Transverse colon (tissue), 4 donors: ENCODE data around the gene ASB16. TPM values are rescaled to one million over a fixed set of nuclear protein-coding genes. Genes with fewer than 3 reads are reported as not detected.
A peak's percentile ranks its signal among the peaks of the same experiment; 100 is the strongest.

Source experiments
- DNase-seq: peaks from one replicate; pipeline ENCODE4 v3.0.0-alpha.2; 2019
- H3K27ac ChIP-seq, 4 donors: fragments of 200-600 bp; sonication (generic); 2 replicates each; pipeline ENCODE4 v1.5.1; 2016 to 2018; ENCODE audit warnings: inconsistent platforms in 4 of 4
- H3K27me3 ChIP-seq: fragments of 200-600 bp; sonication (generic); 2 replicates; pipeline ENCODE4 v1.5.1; 2017; ENCODE audit warnings: inconsistent platforms
- H3K36me3 ChIP-seq, 4 donors: fragments of 200-600 bp; sonication (generic); 2 replicates each; pipeline ENCODE4 v1.5.1; 2017 to 2019; ENCODE audit warnings: inconsistent platforms in 4 of 4
- H3K4me1 ChIP-seq, 4 donors: fragments of 200-600 bp; sonication (generic); 2 replicates each; pipeline ENCODE4 v1.5.1; 2017 to 2020; ENCODE audit warnings: inconsistent platforms in 4 of 4
- H3K4me3 ChIP-seq, 4 donors: fragments of 200-600 bp; sonication (generic); 1 replicate in 1 of 4; 2 replicates in 3 of 4; pipeline versions ENCODE4 v1.5.1 to v1.6.1; 2017 to 2019; ENCODE audit warnings: inconsistent platforms in 4 of 4
- H3K9me3 ChIP-seq, 2 donors: fragments of 200-600 bp; sonication (generic); 2 replicates each; pipeline ENCODE4 v1.5.1; 2017 to 2019; ENCODE audit warnings: inconsistent platforms in 2 of 2
- EP300 ChIP-seq: sonication (generic); formaldehyde crosslinking; IDR thresholded peaks from one replicate; pipeline ENCODE4 v1.6.1; 2017; ENCODE audit warnings: antibody characterized with exemption, low read depth
- POLR2A ChIP-seq: fragments of 450-650 bp; IDR thresholded peaks from one replicate; pipeline ENCODE4 v1.6.1; 2016; ENCODE audit warnings: antibody characterized with exemption, mild to moderate bottlenecking, moderate library complexity
- POLR2AphosphoS5 ChIP-seq, 3 donors: sonication (generic); formaldehyde crosslinking; IDR thresholded peaks; one replicate each; pipeline ENCODE4 v1.6.1; 2016; ENCODE audit warnings: antibody characterized with exemption in 3 of 3
- WGBS, 2 donors: methylation state at CpG; one replicate each; pipeline ENCODE4 v1.1.5; 2018; ENCODE audit warnings: low coverage in 1 of 2; 5-methylcytosine and 5-hydroxymethylcytosine counted together
- in situ Hi-C, 4 donors: fragments of 200-750 bp; cut with MboI; loops; one replicate each; pipeline versions ENCODE4 v1.15.0 to v1.15.1; 2017; ENCODE audit warnings: low sequenced_read_pairs in 3 of 4, low pct_ligation_motif_present in 1 of 4, low pct_unique_long_range_greater_than_20kb in 1 of 4
- intact Hi-C: fragments of 100-400 bp; cut with DNase I; formaldehyde crosslinking; loops from one replicate; pipeline ENCODE4 v1.15.1; 2023; ENCODE audit warnings: low total_unique reads
- total RNA-seq, 4 donors: library from RNA; depleted of rRNA; stranded (reverse); fragments of >200 nt; gene quantifications; one replicate each; pipeline ENCODE4 v1.1.0, GENCODE V29; 2016
- TF ChIP-seq, protein P1 (sequence below), 5 experiments: fragments of 200-600 bp in 3 of 5; fragments of 450-650 bp in 2 of 5; sonication (generic) in 3 of 5; IDR thresholded peaks; 1 replicate in 2 of 5; 2 replicates in 3 of 5; pipeline ENCODE4 v1.5.1; 2016 to 2017; ENCODE audit warnings: antibody characterized with exemption in 5 of 5, inconsistent platforms in 3 of 5, mild to moderate bottlenecking in 2 of 5, moderate library complexity in 1 of 5

Gene ASB16
- total RNA-seq, 4 donors from 2014 or later: 1.2 to 2.6 TPM; not detected in 2

DNA sequence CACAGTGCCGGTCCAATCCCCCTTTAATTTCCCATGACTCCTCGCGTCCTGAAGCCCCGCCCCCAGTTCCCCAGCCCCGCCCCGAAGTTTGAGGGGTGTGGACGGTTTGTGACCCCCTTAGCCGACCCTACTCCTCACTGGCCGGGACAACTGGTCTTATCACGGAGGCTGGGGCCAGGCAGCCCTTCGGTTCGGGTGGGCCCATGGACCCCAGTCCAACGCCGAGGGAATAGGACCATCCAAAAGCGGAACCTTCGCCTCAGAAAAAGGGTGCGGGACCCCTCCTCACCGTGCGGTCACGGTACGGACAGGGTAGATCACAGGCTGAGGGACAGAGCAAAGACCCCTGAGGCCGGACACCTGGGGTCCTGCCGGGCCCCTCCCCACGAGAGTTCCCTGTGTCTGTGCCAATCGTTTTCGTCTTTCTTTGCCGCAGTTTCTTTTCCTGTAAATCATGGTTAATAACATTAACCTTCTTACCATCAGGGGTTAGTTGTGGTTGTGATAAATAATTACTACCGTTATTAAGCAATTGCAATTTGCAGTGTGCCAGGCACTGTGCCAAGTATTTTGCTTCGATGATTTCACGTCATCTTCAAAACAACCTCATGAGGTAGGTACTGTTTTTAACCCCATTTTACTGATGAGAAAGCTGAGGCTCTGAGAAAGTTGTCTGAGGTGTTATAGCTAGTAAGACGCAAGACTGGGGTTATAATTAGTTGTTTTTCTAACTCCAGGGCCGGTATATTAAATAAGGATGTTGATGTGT is 16.8 kb downstream of the ASB16 start:
- no peaks in the 10 kb centered on the region for H3K9me3 ChIP-seq
- WGBS, 2 donors: 2 to 3% methylated on average over 7 to 29 of the region's 32 CpGs
- peak overlapping the region; percentile 92 to 95 (median 93) for H3K4me3 ChIP-seq
- peaks cover 11 to 35% (median 29%) of the 10 kb centered on the region in 4 donors for H3K4me1 ChIP-seq
- DNase-seq: no peak
- intact Hi-C loops (loop anchor here (10.0 kb wide), 1 partner anchor 957 kb away; the partner anchor contains the start of gene HEXIM1), in situ Hi-C loops (no loop called here)
- peaks cover 0 to 6% (median 0%) of the 10 kb centered on the region in 4 donors for H3K36me3 ChIP-seq
- peak overlapping the region; percentile 95 to 97 (median 96) for H3K27ac ChIP-seq
- H3K27me3 ChIP-seq: no peaks in the 10 kb centered on the region
- no peak for TF ChIP-seq POLR2A
- TF ChIP-seq POLR2AphosphoS5 (IDR thresholded peaks at IDR 0.05): no peak
- TF ChIP-seq EP300: no peak
- TF ChIP-seq, protein P1, sequence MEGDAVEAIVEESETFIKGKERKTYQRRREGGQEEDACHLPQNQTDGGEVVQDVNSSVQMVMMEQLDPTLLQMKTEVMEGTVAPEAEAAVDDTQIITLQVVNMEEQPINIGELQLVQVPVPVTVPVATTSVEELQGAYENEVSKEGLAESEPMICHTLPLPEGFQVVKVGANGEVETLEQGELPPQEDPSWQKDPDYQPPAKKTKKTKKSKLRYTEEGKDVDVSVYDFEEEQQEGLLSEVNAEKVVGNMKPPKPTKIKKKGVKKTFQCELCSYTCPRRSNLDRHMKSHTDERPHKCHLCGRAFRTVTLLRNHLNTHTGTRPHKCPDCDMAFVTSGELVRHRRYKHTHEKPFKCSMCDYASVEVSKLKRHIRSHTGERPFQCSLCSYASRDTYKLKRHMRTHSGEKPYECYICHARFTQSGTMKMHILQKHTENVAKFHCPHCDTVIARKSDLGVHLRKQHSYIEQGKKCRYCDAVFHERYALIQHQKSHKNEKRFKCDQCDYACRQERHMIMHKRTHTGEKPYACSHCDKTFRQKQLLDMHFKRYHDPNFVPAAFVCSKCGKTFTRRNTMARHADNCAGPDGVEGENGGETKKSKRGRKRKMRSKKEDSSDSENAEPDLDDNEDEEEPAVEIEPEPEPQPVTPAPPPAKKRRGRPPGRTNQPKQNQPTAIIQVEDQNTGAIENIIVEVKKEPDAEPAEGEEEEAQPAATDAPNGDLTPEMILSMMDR (IDR thresholded peaks at IDR 0.05): no peak

DNA sequence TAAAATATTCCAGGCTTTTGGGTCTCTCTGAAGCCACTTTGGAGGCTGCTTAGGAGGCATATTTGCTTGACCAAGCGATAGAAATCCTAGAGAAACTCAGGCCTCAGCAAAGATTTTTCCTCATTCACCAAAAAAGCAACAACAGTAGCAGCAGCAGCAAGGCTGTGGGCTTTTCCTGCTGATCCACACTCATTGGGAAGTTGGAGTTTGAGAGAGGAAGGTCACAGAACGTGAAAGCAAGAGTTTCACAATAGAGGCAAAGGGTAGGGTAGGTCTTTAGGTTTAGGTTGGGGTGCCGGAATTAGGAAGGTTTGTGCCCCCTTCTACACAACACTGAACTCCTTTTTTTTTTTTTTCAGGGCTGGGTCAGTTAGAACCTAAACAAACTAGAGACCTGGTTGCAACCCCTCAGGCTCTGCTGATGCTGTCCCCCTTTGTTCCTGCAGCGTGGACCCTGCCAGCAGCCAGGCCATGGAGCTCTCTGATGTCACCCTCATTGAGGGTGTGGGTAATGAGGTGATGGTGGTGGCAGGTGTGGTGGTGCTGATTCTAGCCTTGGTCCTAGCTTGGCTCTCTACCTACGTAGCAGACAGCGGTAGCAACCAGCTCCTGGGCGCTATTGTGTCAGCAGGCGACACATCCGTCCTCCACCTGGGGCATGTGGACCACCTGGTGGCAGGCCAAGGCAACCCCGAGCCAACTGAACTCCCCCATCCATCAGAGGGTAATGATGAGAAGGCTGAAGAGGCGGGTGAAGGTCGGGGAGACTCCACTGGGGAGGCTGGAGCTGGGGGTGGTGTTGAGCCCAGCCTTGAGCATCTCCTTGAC is 18.3 kb downstream of the ASB16 start:
- Histone ChIP-seq H3K9me3 (no peaks in the 10 kb centered on the region), H3K4me3 (no peak overlapping the region), H3K4me1 (peaks cover 11 to 41% (median 36%) of the 10 kb centered on the region in 4 donors), H3K27me3 (no peaks in the 10 kb centered on the region), H3K27ac (peak overlapping the region; percentile 95 to 97 (median 96)), H3K36me3 (peaks cover 0 to 12% (median 3%) of the 10 kb centered on the region in 4 donors)
- in situ Hi-C loops: no loop called here
- intact Hi-C loops: loop anchor here (10.0 kb wide), 1 partner anchor 956 kb away; the partner anchor contains the start of gene HEXIM1
- TF ChIP-seq, protein P1 (IDR thresholded peaks at IDR 0.05): no peak
- no peak for TF ChIP-seq POLR2AphosphoS5 (IDR thresholded peaks at IDR 0.05)
- no peak for TF ChIP-seq EP300
- no peak for TF ChIP-seq POLR2A
- no peak for DNase-seq
- whole genome bisulfite sequencing, 2 donors: 88 to 100% methylated on average over 7 to 12 of the region's 12 CpGs

DNA sequence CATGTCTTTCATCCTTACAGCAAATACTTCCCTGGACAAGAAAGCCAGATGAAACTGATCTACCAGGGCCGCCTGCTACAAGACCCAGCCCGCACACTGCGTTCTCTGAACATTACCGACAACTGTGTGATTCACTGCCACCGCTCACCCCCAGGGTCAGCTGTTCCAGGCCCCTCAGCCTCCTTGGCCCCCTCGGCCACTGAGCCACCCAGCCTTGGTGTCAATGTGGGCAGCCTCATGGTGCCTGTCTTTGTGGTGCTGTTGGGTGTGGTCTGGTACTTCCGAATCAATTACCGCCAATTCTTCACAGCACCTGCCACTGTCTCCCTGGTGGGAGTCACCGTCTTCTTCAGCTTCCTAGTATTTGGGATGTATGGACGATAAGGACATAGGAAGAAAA is 20.0 kb downstream of the ASB16 start:
- H3K27ac ChIP-seq: no peak overlapping the region
- H3K4me3 ChIP-seq: no peak overlapping the region
- no peak for DNase-seq
- H3K27me3 ChIP-seq: no peaks in the 10 kb centered on the region
- WGBS, 2 donors: 91% methylated on average over 10 of the region's 10 CpGs; no CpG with 5 or more reads in 1 of the 2 donors
- TF ChIP-seq POLR2A (no peak), POLR2AphosphoS5 (IDR thresholded peaks at IDR 0.05) (no peak), EP300 (no peak)
- TF ChIP-seq, protein P1 (IDR thresholded peaks at IDR 0.05): no peak
- in situ Hi-C loops (no loop called here), intact Hi-C loops (loop anchor here (10.0 kb wide), 1 partner anchor 1986 kb away; no protein-coding TSS in a partner anchor)
- H3K4me1 ChIP-seq: peaks cover 4 to 29% (median 28%) of the 10 kb centered on the region in 4 donors
- no peaks in the 10 kb centered on the region for H3K9me3 ChIP-seq
- peaks cover 0 to 26% (median 7%) of the 10 kb centered on the region in 4 donors for H3K36me3 ChIP-seq

DNA sequence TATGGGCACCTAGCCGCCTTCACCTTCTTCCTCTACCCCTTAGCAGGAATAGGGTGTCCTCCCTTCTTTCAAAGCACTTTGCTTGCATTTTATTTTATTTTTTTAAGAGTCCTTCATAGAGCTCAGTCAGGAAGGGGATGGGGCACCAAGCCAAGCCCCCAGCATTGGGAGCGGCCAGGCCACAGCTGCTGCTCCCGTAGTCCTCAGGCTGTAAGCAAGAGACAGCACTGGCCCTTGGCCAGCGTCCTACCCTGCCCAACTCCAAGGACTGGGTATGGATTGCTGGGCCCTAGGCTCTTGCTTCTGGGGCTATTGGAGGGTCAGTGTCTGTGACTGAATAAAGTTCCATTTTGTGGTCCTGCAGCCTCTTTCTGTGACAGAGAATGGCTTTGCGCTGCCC is 20.9 kb downstream of the ASB16 start:
- in situ Hi-C loops: no loop called here

More for the DNA sequence above, 20.9 kb downstream of the ASB16 start:
- Histone ChIP-seq H3K36me3 (peaks cover 0 to 26% (median 7%) of the 10 kb centered on the region in 4 donors), H3K27me3 (no peaks in the 10 kb centered on the region), H3K4me3 (no peak overlapping the region), H3K9me3 (no peaks in the 10 kb centered on the region), H3K4me1 (peaks cover 0 to 24% (median 22%) of the 10 kb centered on the region in 4 donors), H3K27ac (peak overlapping the region in 3 of 4 donors; percentile 59 to 69 (median 59))
- WGBS, 2 donors: 81% methylated on average over 5 of the region's 5 CpGs; no CpG with 5 or more reads in 1 of the 2 donors
- TF ChIP-seq, protein P1 (IDR thresholded peaks at IDR 0.05): no peak
- TF ChIP-seq EP300 (no peak), POLR2A (no peak), POLR2AphosphoS5 (IDR thresholded peaks at IDR 0.05) (no peak)
- no peak for DNase-seq
- intact Hi-C loops: loop anchor here (10.0 kb wide), 1 partner anchor 1987 kb away; no protein-coding TSS in a partner anchor
